Loucy (cell line): Measurements from ENCODE around the gene SDCCAG8.

Source experiments
- CTCF ChIP-seq: fragments of 200-600 bp; sonication (generic); conservative IDR thresholded peaks from 2 replicates; pipeline ENCODE4 v1.5.1; 2014; ENCODE audit warnings: mild to moderate bottlenecking, antibody characterized with exemption, low read length
- EZH2phosphoT487 ChIP-seq: fragments of 200-600 bp; IDR thresholded peaks from 2 replicates; pipeline ENCODE4 v1.6.1; 2018; ENCODE audit warnings: antibody characterized with exemption, mild to moderate bottlenecking, moderate library complexity, borderline replicate concordance

DNA sequence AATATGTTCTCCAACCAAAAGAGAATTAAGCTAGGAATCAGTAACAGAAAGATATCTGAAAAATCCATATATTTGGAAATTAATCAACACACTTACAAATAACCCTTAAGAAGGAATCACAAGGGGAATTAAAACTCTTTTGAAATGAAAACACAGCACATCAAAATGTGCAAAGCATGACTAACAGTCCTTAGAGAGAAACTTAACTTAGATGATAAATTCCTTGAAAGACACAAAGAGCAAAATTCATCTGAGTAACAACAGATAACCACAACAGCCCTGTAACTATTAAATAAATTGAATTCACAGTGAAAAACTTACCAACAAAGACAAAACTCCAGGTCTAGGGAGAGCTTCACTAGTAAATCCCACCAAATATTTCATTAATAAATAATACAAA lies 283.8 kb downstream of the SDCCAG8 start:
- TF ChIP-seq CTCF (no peak), EZH2phosphoT487 (no peak)
